ENCODE measurements around the gene TRAPPC12.
A peak's percentile ranks its signal among the peaks of the same experiment; 100 is the strongest.
"Not testable (repeated sequence)": the region's sequence is repeated elsewhere in the genome, so short reads cannot be mapped to it uniquely, and the experiment has no call there.

Gene TRAPPC12

DNA sequence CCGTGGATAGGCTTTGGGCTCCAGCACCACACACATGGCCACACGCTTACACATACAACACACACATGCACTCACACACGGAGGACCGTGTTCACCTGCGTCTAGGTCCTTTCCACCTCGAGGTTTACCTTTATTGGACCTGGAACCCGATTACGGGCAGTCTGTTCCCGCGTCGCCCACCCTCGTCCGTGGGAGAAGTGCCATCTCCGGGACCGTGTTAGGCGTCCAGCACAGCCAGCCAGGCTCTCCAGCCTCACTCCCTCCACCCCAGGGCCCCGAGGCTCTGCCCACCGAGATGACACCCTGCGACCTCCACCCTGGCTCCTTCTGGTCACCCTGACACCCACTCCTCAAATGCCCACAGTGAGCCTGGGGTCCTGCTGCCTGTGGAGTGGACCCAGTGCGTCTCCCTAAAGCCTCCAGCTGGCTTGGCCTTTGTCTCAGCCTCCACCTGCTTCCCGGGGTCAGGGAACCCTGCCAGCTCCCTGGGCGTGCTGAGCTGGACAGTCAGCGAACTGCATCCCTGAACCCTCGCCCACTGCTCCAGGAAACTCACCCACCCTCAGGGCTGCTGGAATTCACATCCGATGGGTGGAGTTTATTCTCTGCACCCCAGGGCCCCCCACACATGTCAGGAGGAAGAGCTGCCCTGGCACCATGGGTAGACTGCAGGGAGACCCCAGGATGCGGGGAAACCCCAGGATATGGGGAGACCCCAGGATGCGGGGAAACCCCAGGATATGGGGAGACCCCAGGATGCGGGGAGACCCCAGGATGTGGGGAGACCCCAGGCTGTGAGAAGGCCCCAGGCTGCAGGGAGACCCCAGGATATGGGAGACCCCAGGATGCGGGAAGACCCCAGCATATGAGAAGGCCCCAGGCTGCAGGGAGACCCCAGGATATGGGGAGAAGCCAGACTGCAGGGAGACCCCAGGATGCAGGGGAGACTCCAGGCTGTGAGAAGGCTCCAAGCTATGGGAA, 106.8 kb downstream of the TRAPPC12 start:
- DNase-seq (ENCODE audit: low read depth, low spot score) = no peak

DNA sequence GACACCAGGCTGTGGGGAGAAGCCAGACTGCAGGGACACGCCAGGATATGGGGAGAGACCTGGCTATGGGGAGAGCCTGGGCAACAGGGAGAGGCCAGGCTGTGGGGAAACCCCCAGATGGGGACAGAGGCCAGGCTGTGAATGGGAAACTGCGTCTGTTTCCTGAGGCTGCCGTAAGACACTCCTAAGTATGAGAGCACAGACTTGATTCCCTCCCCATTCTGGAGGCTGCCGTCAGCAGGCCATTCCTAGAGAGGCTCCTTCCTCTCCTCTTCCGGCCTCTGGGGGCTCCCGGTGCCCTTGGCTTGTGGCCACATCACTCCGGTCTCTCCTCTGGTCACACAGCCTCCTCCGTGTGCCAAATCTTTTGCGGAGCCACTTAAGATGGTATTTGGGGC, 107.5 kb downstream of the TRAPPC12 start:
- no peak for DNase-seq (ENCODE audit: low read depth, low spot score)

DNA sequence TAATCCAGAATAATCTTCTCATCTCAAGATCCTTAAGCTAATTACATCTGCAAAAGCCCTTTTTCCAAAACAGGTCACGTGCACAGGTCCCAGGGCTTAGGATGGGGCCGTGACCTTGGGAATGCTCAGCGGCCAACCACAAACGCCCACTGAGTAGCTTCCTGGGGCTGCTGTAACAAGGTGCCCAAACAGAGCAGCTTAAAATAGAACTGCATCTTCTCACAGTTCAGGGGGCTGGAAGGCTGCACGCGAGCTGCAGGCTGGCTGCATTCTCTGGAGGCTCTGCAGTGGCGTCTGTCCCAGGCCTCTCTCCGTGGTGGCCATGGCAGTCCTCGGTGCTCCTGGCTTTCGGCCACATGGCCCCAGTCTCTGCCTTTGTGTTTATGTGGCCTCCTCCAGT, 107.9 kb downstream of the TRAPPC12 start:
- no peak for DNase-seq (ENCODE audit: low read depth, low spot score)

DNA sequence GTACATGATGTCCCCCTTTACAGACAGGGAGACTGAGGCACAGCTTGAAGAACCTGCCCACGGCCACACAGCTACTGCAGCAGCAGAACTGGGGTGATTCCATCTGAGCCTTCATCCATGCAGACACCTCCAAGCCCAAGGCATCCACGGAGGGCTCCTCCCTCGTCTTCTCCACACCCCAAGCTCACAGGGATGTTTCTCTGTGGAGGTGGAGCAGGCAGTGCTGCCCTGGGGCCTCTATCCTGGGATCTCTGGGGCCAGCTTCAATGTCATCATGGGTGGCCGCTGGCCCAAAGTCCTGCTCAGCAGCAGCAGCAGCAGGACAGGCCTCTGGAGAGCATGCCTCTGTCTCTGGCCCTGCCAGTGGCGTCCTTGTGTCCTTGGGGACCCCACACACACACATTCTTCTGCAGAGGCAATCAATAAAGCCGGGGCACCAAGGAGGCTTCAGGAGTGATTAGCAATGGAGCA, 108.6 kb downstream of the TRAPPC12 start:
- DNase-seq (ENCODE audit: low read depth, low spot score) = no peak

DNA sequence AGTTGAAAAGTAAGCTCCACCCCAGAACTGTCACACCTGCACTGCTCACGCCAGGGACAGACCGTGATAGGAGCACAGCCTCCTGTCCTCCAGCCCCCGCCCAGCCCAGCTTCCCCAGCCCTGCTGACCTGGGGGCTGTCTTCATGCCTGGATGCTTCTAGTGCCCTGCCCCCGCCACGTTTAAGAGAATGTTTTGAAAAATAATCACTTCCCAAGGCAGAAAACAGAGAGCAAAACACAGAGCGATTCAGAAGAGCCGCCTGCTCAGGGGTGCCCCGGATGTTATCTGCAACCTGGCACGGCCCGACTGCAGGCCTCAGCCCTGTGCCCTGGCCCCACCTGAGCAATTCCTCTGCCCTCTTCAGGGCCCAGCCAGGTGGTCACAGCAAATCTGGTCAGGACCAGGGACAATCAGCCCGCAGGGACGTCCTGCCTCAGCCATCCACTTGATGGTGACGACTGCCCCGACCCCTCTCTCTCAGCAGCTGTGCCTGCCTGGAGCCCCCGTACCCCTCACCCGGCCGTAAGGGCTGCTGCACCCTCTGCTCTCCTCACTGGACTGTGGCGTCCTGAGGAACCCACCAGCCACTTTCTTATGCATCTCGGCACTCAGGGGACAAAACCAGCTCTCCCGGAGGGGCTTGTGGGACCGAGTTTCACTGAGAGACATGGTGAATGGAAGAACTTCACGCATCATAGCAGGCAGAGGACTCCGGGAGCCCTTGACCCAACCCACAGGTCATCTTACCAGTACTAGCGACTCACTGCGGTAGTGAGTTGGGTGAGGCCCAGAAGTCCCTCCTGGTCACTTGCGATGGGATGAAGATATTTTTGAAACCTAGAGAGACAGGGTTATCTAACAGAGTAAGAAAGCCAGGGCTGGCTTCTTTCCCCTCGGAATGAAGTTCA, 109.6 kb downstream of the TRAPPC12 start:
- no peak for DNase-seq (ENCODE audit: low read depth, low spot score)

DNA sequence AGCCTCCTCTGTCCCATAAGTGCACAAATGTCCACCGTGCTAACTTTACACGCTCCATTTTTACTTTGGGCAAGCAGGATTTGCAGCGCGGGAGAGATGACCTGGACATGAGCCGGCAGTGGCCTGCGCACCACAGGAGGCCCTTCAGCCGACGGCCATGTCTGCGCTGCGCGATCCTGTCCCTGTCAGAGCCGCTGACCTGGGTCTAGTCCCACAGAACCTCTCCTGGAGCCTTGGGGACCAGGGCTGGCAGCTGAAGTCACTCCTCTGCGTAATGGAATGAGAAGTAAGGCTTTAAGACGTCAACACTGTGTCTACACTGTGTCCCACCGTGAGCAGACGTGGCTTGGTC, 110.2 kb downstream of the TRAPPC12 start:
- no peak for DNase-seq (ENCODE audit: low read depth, low spot score)

DNA sequence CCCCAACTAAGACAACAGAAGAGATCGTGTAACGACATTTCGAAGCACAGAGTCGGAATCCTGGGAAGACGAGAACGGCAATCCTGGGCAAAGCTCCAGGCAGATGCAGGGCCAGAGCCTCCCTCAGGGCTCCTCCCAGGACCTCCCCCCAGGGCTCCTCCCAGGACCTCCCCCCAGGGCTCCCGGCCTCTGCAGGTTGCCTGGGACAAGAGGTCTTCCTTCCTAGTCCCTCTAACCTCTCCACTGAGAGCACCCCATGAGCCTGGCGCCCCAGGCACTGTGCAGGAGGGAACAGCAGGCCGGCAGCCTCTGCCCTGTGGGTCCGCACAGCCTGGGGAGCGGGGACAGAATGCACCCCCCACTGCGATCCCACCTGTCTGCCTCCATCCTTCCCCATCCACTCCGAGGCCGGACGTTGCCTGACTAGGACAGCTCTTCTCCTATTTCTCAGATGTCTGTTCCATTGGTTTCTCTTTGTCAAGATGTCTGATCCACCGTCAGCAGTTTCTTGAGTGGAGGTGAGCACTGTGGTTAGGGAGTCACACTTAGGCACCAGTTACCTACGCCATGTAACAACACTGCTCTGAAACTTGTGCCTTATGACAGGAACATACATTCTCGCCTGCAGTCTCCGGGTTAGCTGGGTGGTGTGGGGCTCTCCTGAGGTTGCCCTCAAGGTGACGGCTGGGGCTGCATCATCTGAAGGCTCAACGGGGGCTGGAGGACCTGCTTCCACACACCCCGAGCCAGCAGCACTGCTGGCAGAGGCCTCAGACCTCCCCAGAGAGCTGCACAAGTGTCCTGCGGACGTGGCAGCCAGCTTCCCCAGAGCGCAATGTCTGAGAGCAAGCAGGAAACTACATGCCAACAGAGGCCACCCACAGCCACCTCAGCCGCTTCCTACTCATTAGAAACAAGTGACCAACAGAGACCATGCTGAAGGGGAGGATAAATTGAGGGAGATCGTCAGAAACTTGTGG, 111.0 kb downstream of the TRAPPC12 start:
- DNase-seq (ENCODE audit: low read depth, low spot score) = no peak

DNA sequence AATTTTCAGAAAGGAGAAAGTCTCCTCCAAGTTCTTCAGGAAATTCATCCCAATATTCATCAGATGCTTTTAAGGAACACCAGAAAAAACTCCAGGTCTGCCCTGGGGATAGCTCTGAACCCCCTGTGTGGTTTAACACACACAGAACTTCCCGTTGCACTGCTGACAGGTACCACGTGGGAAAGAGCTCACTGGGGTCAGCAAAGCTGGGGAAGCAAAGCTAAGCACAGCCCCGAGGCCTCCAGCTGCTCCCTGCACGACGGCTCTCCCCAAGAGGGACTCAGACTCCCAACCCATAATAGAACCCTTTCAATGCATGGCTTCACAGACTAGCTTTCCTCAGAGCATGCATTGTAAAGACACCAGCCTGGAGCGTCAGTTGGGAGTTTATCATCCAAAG, 111.8 kb downstream of the TRAPPC12 start:
- DNase-seq (ENCODE audit: low read depth, low spot score) = no peak

DNA sequence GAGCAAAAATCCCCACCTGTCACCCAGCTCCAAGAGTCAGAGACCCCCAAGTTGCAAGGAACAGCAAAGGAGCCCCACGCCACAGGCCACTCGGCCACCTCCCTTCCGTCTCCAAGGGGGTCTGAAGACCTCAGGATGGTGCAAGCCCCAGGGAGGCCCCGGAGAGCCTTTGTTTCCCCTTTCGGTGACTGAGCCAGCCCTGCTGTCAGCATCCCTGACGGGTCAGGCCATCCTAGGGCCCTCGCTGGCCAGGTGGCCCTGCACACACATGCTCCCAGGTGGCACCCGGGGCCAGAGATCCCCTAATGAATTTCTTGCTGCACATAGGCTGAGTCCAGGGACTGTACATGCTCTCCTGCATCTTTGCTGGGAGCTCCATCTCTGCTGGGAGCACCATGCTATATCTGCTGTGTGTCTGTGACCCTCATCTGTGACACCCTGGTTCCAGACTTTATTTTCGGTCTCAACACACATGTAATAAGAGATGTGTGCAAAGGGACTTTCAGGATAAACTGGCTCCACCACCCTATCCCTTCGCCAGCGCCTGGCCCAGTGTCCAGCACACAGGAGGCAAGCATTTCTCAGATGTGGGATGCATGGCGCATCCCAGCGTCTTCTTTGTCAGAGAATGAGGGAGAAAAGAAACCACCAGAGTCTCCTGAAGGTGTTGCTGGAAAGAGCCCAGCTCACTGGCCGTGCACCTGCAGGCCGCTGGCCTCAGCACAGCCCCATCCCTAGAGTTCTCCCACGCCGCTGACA, 112.4 kb downstream of the TRAPPC12 start:
- DNase-seq (ENCODE audit: low read depth, low spot score) = no peak

DNA sequence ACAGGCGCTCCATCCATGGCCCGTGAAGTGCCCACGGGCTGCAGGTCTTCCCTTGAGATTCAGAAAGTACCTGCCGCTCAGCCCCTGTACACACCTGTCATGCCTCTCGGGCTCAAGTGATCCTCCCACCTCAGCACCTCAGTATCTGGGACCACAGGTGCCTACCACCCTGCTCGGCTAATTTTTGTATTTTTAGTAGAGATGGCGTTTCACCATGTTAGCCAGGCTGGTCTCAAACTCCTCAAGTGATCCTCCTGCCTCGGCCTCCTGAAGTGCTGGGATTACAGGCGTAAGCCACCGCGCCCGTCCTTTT, 112.9 kb downstream of the TRAPPC12 start:
- DNase-seq (ENCODE audit: low read depth, low spot score) = not testable (repeated sequence)

DNA sequence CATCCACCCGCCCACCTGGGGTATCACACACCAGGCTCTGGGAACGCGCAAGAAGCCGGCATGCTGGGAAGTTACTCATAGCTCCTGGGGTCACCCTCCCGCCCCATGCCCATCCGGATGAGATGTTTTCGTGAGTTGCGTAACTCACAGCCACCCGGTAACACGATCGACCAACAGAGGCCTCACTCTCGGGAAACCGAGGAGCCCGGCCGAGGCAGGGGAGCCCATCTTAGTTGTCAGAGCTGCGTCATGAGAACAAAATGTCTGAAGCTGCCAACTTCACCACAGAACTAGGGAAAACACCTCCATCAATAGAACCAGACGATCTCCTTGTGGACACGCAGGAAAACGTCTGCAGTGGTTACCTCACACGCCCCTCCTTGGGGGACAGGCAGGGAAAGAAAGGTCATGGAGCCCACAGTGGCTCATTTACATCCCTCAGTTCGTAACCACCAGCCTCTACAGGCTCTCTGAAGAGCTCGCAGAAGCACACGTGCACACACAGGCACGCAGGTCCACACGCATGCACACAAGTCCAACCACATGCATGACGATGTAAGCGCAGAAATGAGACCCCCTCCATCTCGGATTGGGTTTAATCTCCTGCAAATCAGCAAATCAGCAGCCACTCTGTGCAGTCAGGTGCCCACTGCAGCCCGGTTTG, 113.6 kb downstream of the TRAPPC12 start:
- peak; percentile 61 for DNase-seq (ENCODE audit: low read depth, low spot score)

DNA sequence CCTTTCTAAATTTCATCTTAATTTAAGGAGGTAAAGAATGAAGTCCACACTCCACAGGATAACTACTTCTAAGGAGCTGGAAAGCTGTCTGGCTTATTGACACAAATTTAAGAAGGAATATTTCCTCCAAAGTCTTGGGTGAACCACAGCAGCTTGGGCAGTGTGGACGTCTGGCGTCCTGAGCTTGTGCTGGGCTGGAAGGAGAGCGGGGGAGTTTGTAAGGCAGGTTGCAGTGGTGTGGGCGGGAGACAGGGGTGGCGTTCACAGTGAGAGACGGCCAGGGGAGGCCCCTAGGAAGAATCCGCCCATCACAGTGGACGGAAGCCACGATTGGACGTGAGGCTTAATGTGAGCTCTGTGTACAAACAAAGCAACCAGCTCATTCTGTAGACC, 114.1 kb downstream of the TRAPPC12 start:
- DNase-seq (ENCODE audit: low read depth, low spot score) = peak; percentile 66

DNA sequence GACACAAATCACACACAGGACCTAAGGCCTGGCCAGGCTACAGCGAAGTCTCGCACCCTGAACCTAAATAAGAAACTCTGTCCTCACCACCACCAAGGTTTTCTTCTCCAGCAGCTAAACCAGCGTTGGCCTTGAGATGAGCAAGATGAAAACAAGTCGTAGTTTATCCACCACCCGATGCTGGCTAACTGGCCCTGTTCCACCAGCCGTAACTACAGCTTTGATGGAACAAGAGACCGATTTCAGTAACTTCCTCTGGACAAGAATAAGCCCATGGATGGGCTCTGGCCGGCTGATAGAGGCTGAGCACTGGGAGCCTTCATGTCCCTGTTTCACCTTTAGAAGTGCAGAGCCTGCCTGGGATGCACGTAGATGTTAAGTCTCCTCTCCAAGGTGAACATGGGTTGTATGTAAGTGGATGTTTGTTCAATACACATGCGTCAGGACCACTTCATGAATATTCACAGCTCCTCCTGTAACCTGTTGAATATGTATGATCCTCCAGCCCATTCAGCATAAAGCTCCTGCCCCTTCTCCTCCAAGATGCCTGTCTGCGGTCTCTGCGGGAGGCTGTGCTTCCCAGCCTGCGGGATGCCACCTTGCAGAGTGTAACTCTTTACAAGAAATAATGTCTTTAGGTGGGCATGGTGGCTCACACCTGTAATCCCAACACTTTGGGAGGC, 115.6 kb downstream of the TRAPPC12 start:
- DNase-seq (ENCODE audit: low read depth, low spot score) = no peak

DNA sequence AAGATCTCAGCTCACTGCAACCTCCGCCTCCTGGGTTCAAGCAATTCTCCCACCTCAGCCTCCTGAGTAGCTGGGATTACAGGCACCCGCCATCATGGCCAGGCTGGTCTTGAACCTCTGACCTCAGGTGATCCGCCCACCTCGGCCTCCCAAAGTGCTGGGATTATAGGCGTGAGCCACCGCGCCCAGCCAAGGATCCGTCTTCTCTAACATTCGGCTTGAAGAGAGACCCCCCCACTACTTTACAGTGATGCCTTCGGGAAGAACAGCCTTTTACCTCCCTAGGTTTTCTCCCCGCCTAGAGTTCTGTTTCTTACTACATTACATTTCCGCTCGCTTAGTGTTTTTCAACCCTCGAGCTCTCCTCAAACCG, 117.2 kb downstream of the TRAPPC12 start:
- not testable (repeated sequence) for DNase-seq (ENCODE audit: low read depth, low spot score)

DNA sequence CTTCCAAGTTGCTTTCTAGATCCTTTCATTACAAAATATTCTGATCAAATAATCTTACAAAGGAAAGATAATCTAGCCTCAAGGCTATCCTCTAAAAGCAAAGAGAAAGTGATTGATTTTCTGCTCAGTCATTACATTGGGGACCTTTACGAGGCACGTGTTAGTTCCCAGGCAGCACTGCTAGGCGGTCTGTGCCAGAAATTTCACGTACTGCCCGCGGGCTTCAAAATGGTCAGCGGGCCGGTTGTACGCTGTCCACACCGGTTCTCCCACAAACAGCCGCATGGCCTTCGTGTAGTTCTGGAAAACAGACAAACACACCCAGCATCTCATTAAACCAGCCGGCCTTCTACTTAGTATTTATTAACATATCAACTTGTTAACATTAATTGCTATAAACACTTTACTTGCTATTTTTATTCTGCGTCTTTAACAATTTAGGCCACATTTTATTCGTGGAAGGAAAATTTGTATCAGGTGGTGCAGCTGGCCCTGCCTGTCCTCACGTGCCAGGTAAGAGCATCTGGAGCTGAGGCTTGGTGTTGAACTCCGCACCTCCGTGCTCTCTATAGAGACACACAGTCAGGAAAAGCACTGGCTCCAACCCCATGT, 119.4 kb downstream of the TRAPPC12 start:
- DNase-seq (ENCODE audit: low read depth, low spot score) = no peak

DNA sequence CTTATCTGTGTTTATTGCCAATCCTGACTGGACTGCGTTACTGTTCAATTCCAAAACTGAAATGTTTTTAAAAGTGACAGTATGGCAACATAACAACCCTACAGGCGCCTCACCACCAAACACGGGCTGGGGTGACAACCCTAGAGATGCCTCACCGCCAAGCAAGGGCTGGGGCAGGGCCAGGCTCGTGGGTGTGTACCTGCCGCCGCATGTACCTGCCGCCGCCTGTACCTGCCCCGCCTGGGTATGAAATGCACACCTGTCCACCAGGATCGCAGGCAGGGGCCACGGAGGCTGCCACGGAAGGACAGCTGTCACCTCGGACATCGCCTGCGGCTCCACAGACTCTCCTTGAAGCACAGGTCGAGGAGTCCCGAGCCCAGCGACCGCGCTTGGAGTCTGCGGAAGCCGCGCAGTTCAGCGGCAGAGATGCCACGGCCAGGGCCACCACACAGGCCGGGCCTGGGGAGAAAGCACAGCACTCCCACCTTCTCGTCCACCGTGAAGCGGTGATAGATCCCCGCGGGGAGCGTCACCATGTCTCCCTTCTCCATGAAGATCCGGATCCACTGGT, 120.9 kb downstream of the TRAPPC12 start:
- DNase-seq (ENCODE audit: low read depth, low spot score) = no peak

DNA sequence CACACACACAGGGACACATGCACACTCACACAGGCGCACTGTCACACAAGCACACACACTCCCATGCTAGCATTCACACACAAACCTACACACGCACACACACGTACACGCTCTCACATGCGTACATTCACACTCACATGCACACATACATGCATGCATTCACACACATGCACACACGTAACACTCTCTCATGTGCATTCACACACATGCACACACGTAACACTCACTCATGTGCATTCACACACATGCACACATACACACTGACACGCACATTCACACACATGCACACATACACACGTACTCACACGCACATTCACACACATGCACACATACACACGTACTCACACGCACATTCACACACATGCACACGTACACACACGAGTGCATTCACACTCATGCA, 123.6 kb downstream of the TRAPPC12 start:
- no peak for DNase-seq (ENCODE audit: low read depth, low spot score)

DNA sequence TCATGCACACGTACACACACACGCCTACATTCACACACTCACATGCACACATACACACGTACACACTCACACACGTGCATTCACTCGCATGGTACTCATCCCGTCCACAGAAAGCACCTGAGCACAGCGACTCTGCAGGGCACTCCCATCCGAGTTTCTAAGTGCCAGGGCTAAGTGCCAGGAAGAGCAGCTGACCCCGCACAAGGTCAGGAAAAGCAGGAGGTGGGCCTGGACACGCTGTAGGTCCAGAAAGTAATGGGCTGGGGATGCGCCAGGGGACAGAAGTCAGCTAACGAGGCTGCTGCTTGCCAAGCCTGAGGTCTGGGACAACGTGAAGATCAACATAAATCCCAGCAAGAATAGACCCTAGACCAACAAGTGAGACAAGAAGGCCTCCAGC, 124.0 kb downstream of the TRAPPC12 start:
- DNase-seq (ENCODE audit: low read depth, low spot score) = no peak

DNA sequence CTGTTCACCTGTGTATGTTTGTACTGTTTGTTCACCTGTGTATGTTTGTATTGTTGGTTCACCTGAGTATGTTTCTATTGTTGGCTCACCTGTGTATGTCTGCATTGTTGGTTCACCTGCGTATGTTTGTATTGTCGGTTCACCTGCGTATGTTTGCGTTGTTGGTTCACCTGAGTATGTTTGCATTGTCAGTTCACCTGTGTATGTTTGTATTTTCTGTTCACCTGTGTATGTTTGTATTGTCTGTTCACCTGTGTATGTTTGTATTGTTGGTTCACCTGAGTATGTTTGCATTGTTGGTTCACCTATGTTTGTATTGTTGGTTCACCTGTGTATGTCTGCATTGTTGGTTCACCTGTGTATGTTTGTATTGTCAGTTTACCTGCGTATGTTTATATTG, 125.2 kb downstream of the TRAPPC12 start:
- no peak for DNase-seq (ENCODE audit: low read depth, low spot score)

All from astrocyte of the hippocampus (primary cell).